Left forelimb (tissue), 1 donor: Measurements from ENCODE around the gene LTBP3.
A peak's percentile ranks its signal among the peaks of the same experiment; 100 is the strongest.

Experiments used
- DNase-seq: peaks from one replicate; pipeline ENCODE4 v3.0.0-alpha.2; 2018; ENCODE audit warnings: low spot score

LTBP3 gene

DNA sequence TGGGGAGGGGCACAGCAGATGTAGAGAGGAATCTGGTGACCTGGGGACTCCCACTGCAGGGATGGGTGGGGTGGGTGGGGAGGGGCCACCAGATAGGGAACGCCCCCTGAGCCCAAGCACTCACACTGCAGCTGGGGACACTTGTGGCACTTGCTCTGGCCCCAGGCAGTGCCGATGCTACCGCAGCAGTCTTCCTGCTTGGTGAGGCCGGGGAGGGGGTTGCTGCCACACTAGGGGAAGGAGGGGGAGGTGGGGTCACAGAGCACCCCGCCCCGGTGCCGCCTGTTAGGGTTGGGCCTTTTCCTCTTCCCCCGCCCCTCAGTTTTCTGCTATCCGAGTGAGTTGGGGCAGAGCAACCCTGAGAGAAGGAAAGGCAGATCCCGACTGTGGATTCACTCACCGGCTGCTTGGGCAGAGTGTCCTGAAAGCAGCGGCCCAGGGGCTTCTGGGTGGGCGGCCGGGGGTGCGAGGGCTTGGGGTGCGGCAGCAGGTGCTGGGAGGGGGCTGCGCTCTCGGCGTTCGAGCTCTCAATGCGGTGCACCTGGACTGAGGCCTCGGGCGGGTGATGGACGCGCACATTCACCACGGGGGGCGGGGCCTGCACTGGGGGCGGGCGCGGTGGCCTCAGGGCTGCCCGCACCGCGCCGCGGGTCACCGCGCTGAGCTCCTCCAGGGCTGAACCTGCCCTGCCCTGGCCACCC lies 4.7 kb downstream of the LTBP3 start:
- no peak for DNase-seq

DNA sequence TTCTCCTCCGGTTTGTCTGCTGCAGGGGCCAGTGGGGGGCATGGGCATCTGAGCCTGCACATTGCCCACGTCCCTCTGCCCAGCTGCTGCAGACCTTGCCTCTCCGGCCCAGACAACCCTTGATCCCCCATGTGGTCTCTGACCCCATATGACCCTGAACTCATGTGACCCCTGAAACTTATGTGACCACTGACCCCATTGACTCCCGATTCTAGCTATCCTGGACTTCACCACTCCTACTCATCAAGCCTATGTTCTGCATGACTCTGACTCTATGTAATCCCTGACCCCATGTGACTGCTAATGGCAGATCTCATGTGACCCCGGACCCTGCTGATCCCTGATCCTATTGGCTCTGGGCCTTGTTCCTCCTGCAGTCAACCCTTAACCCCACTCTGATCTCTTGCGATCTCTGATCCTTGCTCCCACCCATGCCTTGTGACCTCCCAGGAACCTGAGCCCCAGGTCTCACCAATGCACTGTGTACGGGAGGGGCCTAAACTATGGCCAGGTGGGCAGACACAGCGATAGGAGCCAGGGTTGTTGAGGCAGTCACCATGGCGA lies 5.7 kb downstream of the LTBP3 start:
- no peak for DNase-seq

DNA sequence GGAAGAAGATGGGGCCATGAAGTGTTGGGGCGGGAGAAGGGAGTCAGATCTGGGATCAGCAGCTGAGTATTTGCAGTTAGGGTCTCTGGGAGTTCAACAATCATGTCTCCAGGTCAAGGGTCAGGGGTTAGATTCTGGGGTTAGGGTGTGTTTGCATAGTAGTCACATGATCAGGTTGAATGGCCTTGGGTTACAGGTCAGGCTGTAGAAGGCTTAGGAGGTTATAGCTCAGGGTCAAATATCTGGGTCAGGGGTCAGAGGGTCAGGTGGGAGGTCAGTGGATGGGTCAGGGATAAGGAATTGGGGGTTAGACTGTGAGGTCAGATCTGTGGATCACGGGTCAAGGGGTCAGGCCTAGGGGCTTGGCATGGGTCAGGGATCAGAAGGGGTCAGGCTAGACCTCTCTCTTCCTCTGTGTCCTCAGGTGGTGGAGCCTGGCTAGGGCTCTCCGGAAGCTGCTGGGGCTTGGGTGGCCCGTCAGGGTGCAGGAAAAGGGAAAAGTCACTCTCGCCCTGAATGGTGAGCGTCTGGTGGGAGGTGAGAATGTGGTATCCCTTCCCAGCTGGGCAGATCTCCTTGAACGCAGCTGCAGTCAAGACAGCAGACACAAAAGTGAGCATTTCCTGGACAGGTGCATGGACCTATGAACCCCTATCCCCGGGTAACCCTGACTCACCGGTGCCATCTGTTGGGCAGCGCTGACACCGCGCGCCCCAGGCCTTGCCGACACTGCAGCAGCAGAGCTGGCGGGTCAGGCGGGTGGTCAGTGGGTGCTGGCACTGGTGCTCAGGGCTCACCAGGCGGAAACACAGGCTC lies 6.4 kb downstream of the LTBP3 start:
- DNase-seq = no peak

DNA sequence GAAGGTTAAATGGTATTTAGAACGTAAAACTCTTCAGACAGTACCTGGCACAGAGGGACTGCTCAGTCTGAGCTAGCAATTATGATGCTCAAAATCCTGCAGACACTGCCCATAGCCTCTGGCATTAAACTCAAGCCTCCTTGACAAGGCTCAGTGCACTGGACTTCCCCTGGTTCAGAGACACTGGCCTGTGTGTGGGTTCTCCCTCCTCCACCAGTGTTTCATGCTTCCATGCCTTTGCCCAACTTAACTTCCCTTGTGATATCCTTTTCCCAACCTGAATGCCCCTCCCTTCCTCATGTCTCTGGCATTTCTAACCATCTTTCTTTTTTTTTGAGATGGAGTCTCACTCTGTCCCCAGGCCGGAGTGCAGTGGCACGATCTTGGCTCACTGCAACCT lies 9.1 kb downstream of the LTBP3 start:
- DNase-seq = no peak

DNA sequence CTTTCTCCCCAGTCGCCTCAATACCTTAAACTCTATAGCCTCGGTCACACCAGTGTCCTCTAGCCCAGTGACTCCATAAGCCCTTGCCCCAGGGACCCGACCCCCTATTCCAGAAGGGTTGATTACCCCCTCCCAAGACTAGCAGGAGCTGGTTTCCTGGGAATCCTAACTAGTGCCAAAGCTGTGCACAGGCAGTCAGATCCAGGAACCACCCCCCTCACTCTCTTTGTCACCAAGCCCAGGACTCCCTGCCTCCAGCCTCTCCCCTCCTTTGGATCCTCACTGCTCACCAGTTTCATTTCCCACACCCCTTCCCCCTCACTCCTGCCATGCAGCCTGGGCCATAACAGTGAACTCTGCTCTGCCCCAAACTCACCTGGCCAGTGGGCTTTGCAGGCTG lies 9.8 kb downstream of the LTBP3 start:
- no peak for DNase-seq

DNA sequence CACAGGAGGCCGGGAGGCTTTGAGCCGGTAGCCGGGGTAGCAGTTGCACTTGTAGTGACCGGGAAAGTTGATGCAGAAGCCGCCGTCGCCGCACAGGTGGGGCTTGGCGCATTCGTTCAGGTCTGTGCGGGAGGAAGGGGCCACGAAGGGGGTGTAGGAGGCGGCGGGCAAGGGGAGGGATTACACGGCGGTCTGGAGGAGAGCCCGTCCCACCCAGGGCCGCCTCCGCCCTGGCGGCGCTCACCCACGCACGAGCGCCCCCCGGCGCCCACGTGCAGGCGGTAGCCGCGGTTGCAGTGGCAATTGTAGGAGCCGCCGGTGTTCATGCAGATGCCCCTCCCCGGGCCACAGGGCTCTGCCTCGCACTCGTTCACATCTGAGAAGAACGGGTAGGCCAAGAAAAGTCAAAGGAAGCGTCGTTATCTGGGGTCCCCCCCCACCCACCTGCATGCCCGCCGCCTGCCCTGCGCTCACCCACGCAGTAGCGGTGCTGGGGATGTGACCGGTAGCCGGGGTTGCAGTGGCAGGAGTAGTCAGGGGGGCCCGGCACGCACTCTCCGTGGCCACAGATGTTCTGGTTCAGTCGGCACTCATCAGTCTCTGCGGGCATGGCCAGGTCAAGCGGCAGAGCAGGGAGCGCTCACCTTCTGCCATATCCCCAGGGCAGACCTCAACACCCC lies 10.6 kb downstream of the LTBP3 start:
- no peak for DNase-seq

DNA sequence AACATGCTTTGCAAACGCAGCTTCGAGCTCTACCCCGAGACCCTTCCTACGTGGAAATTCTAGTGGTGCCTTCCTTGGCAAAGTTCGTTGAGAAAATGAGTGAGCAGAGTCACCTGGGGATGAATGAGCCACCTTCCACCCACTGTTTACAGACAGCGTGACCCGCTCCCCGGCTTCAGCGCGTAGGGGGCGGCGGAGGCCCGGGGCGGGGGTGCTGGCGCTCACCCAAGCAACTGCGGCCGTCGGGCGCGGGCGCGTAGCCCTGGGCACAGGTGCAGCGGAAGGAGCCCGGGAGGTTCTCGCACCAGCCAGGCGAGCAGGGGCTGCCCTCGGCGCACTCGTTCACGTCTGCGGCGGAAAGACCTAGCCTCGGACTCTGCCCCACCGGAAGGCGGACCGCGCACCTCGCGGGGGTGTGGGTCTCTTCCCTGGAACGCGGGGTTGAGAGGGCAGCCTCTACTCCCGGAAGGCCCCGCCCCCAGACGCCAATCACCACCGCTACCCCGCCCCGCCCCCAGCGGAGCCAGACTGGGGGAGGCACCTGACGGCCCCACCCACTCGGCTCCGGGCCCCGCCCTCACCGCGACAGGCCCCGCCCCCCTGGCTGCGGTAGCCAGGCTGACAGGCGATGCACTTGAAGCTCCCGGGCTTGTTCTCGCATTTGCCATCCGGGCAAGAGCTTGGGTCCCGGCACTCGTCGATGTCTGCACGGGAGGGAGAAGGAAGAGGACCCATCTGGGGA lies 11.8 kb downstream of the LTBP3 start:
- DNase-seq = no peak

DNA sequence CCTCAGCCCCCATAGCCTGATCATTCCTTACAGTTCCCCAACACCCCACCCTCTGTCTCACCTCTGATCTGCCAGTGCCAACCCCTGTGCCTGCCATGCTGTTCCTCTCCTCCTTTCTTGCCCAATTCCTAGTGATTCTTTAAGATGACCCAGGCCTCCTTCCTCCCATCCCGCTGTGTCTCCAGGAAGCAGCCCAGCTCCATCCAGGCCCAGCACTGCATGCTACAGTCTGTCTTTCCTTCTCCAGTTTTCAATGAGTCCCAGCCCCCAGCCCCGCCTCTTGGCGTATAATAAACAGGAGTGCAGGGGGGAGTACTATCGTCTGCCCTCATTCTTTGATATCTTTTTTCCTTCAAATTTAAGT lies 12.3 kb downstream of the LTBP3 start:
- DNase-seq = no peak

DNA sequence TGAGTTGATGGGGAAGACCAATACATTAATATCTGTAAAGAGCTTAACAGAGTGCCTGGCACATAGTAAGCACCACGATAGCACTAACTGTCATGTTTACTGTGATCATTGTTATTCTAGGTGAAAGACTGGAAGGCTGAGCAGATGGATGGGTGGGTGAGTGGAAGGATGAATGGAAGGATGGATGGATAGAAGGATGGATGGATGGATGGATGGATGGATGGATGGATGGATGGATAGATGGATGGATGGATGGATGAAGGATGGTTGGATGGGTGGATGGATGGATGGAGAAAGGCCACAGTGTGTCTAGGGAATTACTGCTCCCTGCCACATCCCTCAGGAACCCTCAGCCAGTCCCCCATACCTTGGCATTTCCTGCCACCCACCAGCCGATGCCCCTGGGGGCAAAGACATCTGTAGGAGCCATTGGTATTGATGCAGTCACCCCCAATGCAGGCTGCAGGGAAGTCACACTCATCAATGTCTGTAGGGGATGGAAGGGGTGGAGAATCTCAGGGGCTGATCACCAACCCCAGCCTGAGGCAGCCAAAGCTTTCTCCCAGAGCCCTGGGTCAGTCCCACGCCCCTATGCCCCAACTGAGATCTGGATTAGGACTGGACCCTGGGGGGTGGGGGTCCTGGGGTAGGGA lies 15.3 kb downstream of the LTBP3 start:
- DNase-seq = no peak

DNA sequence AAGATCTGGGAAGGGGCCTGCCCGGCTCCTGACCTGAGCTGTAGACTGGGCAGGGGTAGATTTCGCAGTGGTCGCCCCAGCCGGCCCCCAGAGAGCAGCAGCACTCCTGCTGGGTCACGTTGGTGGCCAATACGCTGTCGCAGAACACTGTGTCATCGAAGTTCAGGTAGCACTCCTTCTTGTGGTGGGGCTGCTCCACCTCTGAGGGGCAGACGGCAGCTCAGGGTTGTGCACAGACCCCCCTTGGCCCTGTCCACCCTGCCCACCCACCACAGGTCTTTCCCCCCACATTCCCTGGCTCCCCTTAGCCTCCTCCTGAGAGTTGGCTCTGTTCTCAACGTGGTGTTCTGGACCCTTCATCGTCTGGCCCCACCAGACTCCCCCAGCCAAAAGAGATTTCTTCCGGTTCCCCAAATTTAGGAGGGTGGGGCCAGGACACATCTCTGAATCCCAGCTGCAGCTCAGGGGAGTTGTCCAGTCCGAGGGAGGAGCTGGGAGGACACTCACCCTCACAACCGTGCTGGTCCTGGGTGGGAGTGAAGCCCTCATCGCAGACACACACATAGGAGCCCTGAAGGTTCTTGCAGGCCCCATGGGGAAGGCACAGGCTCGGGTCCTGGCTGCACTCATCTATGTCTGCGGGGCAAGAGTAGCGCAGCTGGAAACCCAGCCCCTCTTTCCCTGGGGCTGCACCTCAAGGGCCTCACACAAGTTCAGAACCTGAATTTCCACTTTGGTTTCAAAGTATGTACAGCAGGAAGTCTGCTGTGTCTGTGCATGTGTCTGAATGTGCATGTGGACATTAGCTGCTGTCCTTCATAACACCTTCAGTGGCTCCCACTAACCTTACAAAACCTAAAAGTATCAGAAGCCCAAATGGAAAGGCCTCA lies 16.8 kb downstream of the LTBP3 start:
- DNase-seq = no peak

DNA sequence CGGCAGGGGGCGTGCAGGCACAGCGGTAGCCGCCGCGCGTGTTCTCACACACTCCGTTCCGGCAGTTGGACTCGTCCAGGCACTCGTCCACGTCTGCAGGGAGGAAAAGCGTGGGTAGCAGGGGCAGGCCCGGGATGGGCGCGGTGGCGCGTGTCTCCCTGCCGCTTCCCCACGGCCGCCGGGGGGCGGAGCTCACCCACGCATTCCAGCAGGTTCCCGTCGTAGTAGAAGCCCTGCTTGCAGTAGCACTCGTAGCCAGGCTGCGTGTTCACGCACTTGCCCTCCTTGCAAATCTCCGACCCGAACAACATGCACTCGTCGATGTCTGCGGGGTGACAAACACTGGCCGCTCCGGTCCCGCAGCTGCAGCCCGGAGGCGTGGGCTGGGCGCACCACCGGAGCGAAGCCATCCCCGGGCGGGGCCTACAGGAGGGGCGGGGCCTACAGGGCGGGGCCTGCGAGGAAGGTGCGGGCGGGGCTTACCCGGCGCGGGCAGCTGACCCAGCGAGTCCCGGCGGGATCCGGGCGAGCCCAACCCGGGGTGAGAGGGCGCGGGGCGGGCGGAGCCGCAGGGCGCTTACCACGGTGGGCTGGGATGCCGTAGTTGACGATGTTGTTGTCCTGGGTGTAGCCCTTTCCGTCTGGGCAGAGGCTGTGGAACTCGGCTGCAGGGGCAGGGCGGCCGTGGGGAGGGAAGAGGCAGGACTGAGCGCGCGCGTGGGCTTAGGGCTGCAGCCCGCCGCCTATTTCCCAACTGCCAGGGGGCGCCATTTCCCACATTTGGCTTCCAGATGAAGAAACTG lies 17.7 kb downstream of the LTBP3 start:
- DNase-seq = peak; percentile 95

DNA sequence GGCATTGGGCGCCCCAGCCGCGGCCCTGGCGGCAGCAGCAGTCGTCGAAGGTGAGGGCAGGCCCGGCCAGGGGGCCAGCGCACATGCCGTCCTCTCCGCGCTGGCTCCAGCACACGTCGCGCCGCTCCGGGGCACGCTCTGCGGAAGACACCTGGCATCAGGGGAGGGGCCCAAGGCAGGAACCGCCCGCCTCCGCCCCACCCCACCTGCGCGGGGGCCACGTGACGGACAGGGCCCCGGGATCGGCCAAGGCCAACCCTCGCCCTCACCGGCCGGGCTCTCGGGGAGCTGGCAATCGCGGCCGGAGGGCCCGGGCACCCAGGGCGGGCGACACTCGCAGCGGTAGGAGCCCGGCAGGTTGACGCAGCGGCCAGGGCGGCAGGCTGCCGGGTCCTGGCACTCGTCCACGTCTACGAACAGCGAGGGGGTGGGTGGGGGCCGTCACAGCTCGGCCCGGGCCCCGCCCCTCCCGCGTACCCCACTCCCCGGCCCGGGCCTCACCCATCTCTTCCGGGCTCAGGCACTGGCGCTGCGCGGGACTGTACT lies 18.3 kb downstream of the LTBP3 start:
- no peak for DNase-seq

DNA sequence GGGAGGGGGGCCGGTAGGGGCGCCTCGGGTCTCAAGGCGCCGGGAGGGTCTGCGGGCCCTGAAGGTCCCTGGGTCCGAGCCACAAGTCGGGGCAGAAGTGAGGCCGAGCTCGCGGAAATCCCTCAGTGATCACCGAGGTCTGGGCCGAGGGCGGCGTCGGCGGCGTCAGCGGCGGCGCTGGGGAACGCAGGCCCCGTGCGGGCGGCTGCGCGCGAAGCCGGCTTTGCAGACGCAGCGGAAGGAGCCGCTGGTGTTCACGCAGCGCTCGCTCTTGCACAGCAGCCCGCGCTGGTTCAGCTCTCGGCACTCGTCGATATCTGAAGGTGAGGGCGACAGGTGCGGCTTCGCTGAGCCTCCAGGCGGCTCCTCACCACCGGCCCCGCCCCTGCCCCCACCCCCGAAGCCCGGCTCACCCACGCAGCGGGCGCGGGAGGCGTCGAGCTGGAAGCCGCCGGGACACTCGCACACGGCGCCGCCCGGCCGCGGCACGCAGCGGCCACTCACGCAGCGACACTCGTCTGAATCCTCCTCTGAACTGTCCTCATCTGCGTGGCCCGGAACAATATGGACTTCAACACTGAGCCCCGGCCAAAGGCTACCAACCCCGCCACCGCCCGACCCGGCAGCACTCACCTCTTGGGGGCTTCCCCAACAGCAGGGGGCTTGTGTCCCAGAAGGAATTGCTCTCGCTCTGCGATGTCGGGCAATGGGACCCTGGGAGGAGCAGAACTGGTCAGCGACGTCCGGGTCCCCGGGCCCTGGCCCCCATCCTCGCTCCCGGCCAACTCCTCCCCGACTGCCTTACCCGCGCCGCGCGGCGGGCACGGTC lies 19.0 kb downstream of the LTBP3 start:
- no peak for DNase-seq

DNA sequence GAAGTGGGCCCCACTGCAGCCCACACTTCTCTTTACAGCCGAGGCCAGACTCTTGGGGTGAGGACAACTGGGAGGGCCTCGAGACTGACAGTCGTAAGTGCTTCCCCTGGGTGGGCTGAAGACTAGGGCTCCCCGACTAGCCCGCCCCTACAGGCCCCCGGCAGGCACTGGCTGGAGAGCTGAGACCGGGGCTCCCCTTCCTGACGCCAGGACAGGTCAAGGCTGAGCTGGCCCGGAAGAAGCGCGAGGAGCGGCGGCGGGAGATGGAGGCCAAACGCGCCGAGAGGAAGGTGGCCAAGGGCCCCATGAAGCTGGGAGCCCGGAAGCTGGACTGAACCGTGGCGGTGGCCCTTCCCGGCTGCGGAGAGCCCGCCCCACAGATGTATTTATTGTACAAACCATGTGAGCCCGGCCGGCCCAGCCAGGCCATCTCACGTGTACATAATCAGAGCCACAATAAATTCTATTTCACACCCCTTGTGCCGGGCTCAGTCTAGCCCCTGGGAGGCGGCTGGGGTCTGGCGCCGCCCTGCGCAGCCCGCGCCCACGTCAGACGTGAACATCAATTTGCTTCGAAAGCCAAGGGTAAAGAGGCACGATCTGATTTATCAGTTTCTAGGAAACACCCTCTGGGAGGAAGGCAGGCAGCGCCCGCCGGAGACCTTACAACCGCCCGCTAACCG lies 19.8 kb downstream of the LTBP3 start:
- DNase-seq = no peak

DNA sequence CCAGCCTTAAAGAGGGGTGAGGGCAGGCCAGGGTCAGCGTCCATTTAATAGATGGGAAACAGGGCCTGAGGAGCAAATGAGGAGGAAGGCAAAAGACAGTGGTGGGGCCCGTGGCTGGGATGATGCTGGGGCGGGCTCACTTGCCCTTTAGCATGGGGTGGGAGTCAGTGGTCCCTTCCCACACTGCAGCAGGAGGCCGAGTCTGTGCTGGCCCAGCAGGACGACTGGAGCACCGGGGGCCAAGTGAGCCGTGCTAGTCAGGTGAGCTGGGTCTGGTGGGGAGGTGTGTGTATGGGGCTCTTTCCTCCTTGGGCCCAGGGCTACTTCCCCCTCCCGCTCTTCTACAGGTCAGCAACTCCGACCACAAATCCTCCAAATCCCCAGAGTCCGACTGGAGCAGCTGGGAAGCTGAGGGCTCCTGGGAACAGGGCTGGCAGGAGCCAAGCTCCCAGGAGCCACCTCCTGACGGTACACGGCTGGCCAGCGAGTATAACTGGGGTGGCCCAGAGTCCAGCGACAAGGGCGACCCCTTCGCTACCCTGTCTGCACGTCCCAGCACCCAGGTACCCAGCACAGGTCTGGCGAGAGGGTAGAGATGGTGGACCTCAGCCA lies 20.4 kb downstream of the LTBP3 start:
- DNase-seq = no peak

DNA sequence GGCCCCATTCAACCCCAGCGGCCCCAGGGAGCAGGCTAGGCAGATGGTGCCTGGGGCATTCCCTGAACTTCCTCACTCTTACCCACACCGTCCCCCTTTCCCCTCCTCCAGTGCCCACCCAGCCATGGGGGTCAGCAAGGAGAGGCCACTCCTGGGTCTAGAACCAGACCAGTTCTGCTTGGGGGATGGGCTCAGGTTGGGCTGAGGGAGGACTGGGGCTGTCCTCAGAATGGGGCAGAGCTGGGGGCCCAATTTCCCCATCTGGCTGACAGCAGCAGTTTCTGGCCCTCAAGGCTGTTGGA lies 20.9 kb downstream of the LTBP3 start:
- DNase-seq = no peak

DNA sequence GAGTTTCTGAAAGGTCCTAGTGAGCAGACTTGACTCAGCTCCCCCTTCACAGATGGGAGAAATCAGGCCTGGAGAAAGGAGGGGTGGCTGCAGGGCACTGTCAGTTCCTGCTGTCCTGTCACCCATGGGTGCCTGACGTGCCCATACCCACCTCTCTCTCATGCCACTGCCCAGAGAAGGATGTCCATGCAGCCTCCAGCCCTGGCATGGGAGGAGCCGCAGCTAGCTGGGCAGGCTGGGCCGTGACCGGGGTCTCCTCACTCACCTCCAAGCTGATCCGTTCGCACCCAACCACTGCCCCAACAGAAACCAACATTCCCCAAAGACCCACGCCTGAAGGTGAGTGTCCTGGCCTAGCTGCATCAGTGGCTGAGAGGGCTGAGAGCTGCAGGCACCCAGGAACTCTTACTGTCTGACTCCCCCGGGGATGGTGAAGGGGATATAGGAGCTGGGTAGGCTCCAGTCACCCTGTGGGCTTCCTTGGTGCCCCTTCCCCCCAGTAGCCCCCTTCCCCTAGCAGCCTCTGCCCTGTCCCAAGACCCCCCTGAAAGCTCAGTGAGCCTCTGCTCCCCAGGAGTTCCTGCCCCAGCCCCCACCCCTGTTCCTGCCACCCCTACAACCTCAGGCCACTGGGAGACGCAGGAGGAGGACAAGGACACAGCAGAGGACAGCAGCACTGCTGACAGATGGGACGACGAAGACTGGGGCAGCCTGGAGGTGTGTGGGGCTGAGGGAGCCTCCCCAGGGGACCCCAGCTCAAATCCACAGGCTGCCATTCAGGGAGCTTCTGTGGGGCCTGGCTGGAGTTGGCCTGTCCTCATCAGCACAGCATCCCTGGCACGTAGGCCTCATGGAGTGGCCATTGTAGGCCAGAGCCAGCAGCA lies 21.5 kb downstream of the LTBP3 start:
- DNase-seq = no peak
